H1 (cell line): Measurements from ENCODE around the gene UMAD1. TPM values are rescaled to one million over a fixed set of nuclear protein-coding genes. Genes with fewer than 3 reads are reported as not detected.

ENCODE experiments used
- CTCF ChIA-PET: fragments of 300-600 bp; sonication (Branson Sonifier 250); formaldehyde crosslinking; loops from one replicate; lab custom pipeline; 2021; ENCODE audit not compliant: partially characterized antibody; lab: Charles Lee
- POLR2A ChIA-PET: fragments of 300-600 bp; sonication (Branson Sonifier 250); formaldehyde crosslinking; loops from one replicate; lab custom pipeline; 2021; ENCODE audit warnings: inconsistent platforms; ENCODE audit not compliant: partially characterized antibody; lab: Charles Lee
- DNase-seq, 2 experiments: peaks; one replicate each; pipeline versions ENCODE4 v3.0.0 to v3.0.0-alpha.2; 2010 to 2022; ENCODE audit warnings: low spot score in 2 of 2, low read depth in 1 of 2, mixed read lengths in 1 of 2
- FAIRE-seq: peaks from 2 replicates; lab custom pipeline; 2011; peaks lifted over from hg19 to GRCh38; lab: Jason Lieb, UNC
- H2AFZ ChIP-seq: 2 replicates; pipeline ENCODE4 v1.8.1; 2012; ENCODE audit warnings: low read length, inconsistent platforms
- H2AK5ac ChIP-seq: 2 replicates; pipeline ENCODE4 v1.6.1; 2013; ENCODE audit warnings: low read depth, low read length
- H2BK120ac ChIP-seq: replicated peaks from 2 replicates; pipeline ENCODE3; 2013; ENCODE audit warnings: low read depth, low read length, inconsistent platforms
- H2BK12ac ChIP-seq: 2 replicates; pipeline ENCODE4 v1.6.1; 2013; ENCODE audit warnings: low read depth, low read length
- H2BK15ac ChIP-seq: 2 replicates; pipeline ENCODE4 v1.6.1; 2013; ENCODE audit warnings: low read length
- H2BK20ac ChIP-seq: 2 replicates; pipeline ENCODE4 v1.6.1; 2013; ENCODE audit warnings: low read length
- H2BK5ac ChIP-seq: 2 replicates; pipeline ENCODE4 v1.6.1; 2013; ENCODE audit warnings: low read depth, low read length
- H3K14ac ChIP-seq: 2 replicates; pipeline ENCODE4 v1.6.1; 2013; ENCODE audit warnings: inconsistent platforms; ENCODE audit not compliant: insufficient read length
- H3K18ac ChIP-seq: 2 replicates; pipeline ENCODE4 v1.6.1; 2013; ENCODE audit warnings: low read length; ENCODE audit errors: extremely low read depth
- H3K23ac ChIP-seq: 2 replicates; pipeline ENCODE4 v1.6.1; 2013; ENCODE audit warnings: inconsistent platforms; ENCODE audit not compliant: insufficient read length
- H3K23me2 ChIP-seq: 2 replicates; pipeline ENCODE4 v1.6.1; 2013; ENCODE audit warnings: low read depth, low read length
- H3K27ac ChIP-seq: 2 replicates; pipeline ENCODE4 v1.6.1; 2011; ENCODE audit warnings: low read depth, low read length, inconsistent platforms
- H3K27me3 ChIP-seq, 4 experiments: replicated peaks in 1 of 4; 1 replicate in 1 of 4; 2 replicates in 3 of 4; pipeline versions ENCODE4 v1.6.1 to v1.8.1; 2011 to 2013; ENCODE audit warnings: low read length in 3 of 4, mild to moderate bottlenecking in 3 of 4, inconsistent platforms in 2 of 4, mixed read lengths in 2 of 4, moderate library complexity in 1 of 4; ENCODE audit not compliant: control insufficient read depth in 3 of 4, insufficient read depth in 3 of 4; ENCODE audit errors: extremely low read depth in 1 of 4
- H3K36me3 ChIP-seq, 4 experiments: 2 replicates each; pipeline versions ENCODE4 v1.6.1 to v1.8.1; 2011 to 2013; ENCODE audit warnings: mild to moderate bottlenecking in 4 of 4, low read length in 3 of 4, moderate library complexity in 2 of 4, control low read depth in 1 of 4, inconsistent platforms in 1 of 4; ENCODE audit not compliant: insufficient read depth in 4 of 4, control insufficient read depth in 2 of 4
- H3K4ac ChIP-seq: replicated peaks from 2 replicates; pipeline ENCODE3; 2013; ENCODE audit warnings: low read length, low read depth, mixed read lengths, inconsistent platforms; ENCODE audit not compliant: insufficient read length
- H3K4me1 ChIP-seq, 4 experiments: replicated peaks in 1 of 4; 1 replicate in 1 of 4; 2 replicates in 3 of 4; pipeline versions ENCODE4 v1.6.1 to v1.8.1; 2011 to 2013; ENCODE audit warnings: low read length in 3 of 4, inconsistent platforms in 2 of 4, mixed read lengths in 1 of 4; ENCODE audit not compliant: insufficient read depth in 4 of 4, control insufficient read depth in 3 of 4
- H3K4me2 ChIP-seq, 2 experiments: 2 replicates each; pipeline versions ENCODE4 v1.6.1 to v1.8.1; 2011 to 2013; ENCODE audit warnings: low read depth in 2 of 2, low read length in 2 of 2, control low read depth in 1 of 2, inconsistent platforms in 1 of 2, mild to moderate bottlenecking in 1 of 2; ENCODE audit not compliant: insufficient read depth in 1 of 2
- H3K4me3 ChIP-seq, 4 experiments: fragments of 200-600, 300-600 bp in 1 of 4; sonication (generic), shearing (Covaris generic), sonication (Bioruptor Twin) in 1 of 4; 2 replicates each; pipeline versions ENCODE4 v1.5.1 to v1.8.1; 2011 to 2016; ENCODE audit warnings: low read length in 4 of 4, low read depth in 3 of 4, control low read depth in 2 of 4, inconsistent platforms in 2 of 4, mild to moderate bottlenecking in 2 of 4, mixed read lengths in 1 of 4, moderate library complexity in 1 of 4; ENCODE audit not compliant: insufficient read depth in 2 of 4; ENCODE audit errors: extremely low read depth in 1 of 4
- H3K56ac ChIP-seq: replicated peaks from 2 replicates; pipeline ENCODE3; 2013; ENCODE audit warnings: low read depth, mild to moderate bottlenecking, mixed read lengths, low read length, inconsistent platforms; ENCODE audit not compliant: insufficient read length
- H3K79me1 ChIP-seq: 2 replicates; pipeline ENCODE4 v1.6.1; 2013; ENCODE audit warnings: low read depth, low read length, control low read depth
- H3K79me2 ChIP-seq, 2 experiments: 2 replicates each; pipeline versions ENCODE4 v1.6.1 to v1.8.1; 2012 to 2013; ENCODE audit warnings: low read length in 2 of 2, mild to moderate bottlenecking in 2 of 2, inconsistent platforms in 1 of 2; ENCODE audit not compliant: insufficient read depth in 2 of 2, control insufficient read depth in 1 of 2
- H3K9ac ChIP-seq, 4 experiments: replicated peaks in 1 of 4; 1 replicate in 1 of 4; 2 replicates in 3 of 4; pipeline versions ENCODE4 v1.6.1 to v1.8.1; 2011 to 2013; ENCODE audit warnings: low read depth in 3 of 4, low read length in 3 of 4, control low read depth in 2 of 4, mild to moderate bottlenecking in 2 of 4, moderate library complexity in 2 of 4, inconsistent platforms in 1 of 4; ENCODE audit errors: extremely low read depth in 1 of 4
- H3K9me3 ChIP-seq, 2 experiments: 2 replicates each; pipeline versions ENCODE4 v1.6.1 to v1.8.1; 2012 to 2013; ENCODE audit warnings: mild to moderate bottlenecking in 2 of 2, moderate library complexity in 2 of 2, control low read depth in 1 of 2, inconsistent platforms in 1 of 2, low read depth in 1 of 2, low read length in 1 of 2, mixed read lengths in 1 of 2; ENCODE audit not compliant: insufficient read depth in 2 of 2
- H4K20me1 ChIP-seq, 2 experiments: replicated peaks in 1 of 2; 2 replicates each; pipeline versions ENCODE3 to v1.8.1; 2011 to 2013; ENCODE audit warnings: inconsistent platforms in 2 of 2, low read length in 2 of 2, mild to moderate bottlenecking in 1 of 2; ENCODE audit not compliant: insufficient read depth in 2 of 2, control insufficient read depth in 1 of 2
- H4K5ac ChIP-seq: 2 replicates; pipeline ENCODE4 v1.6.1; 2013; ENCODE audit warnings: low read length, low read depth, mixed read lengths, inconsistent platforms; ENCODE audit not compliant: insufficient read length
- H4K8ac ChIP-seq: 2 replicates; pipeline ENCODE4 v1.8.0; 2013; ENCODE audit warnings: mild to moderate bottlenecking, moderate library complexity, low read length, inconsistent platforms; ENCODE audit not compliant: insufficient read depth; ENCODE audit errors: extremely low read depth
- H4K91ac ChIP-seq: replicated peaks from 2 replicates; pipeline ENCODE3; 2013; ENCODE audit warnings: low read length, mixed read lengths, inconsistent platforms; ENCODE audit not compliant: insufficient read length
- ASH2L ChIP-seq: fragments of 200-600, 300-600 bp; sonication (generic); IDR thresholded peaks from one replicate; pipeline ENCODE4 v1.7.1; 2017; ENCODE audit warnings: low read length
- BRCA1 ChIP-seq: IDR thresholded peaks from 2 replicates; pipeline ENCODE4 v1.6.1; 2012; ENCODE audit warnings: low read depth, low read length, improper control_type of control experiment
- CEBPB ChIP-seq: IDR thresholded peaks from 2 replicates; pipeline ENCODE4 v1.6.1; 2012; ENCODE audit warnings: low read depth, low read length
- FOSL1 ChIP-seq: IDR thresholded peaks from 2 replicates; pipeline ENCODE4 v1.6.1; 2011; ENCODE audit warnings: mild to moderate bottlenecking, low read depth, low read length, moderate library complexity; ENCODE audit not compliant: insufficient read depth
- JUN ChIP-seq: IDR thresholded peaks from 2 replicates; pipeline ENCODE4 v1.6.1; 2011; ENCODE audit warnings: low read depth, mild to moderate bottlenecking, improper control_type of control experiment, low read length
- JUND ChIP-seq: IDR thresholded peaks from 2 replicates; pipeline ENCODE4 v1.6.1; 2011; ENCODE audit warnings: mild to moderate bottlenecking, improper control_type of control experiment, low read length
- NANOG ChIP-seq: IDR thresholded peaks from 2 replicates; pipeline ENCODE4 v1.6.1; 2011; ENCODE audit warnings: low read length, low read depth, mild to moderate bottlenecking, inconsistent platforms; ENCODE audit not compliant: insufficient read depth, poor library complexity, severe bottlenecking
- TAF1 ChIP-seq: IDR thresholded peaks from 2 replicates; pipeline ENCODE4 v1.6.1; 2011; ENCODE audit warnings: mild to moderate bottlenecking, low read depth, low read length
- WGBS, 2 experiments: shearing (Covaris generic) in 1 of 2; methylation state at CpG; one replicate each; pipeline versions ENCODE4 v1.1.6 to v1.1.7; 2013 to 2015; ENCODE audit warnings: low lambda C conversion rate in 2 of 2, mixed read lengths in 2 of 2, inconsistent platforms in 1 of 2, low coverage in 1 of 2, missing lambda C conversion rate in 1 of 2; ENCODE audit not compliant: insufficient replicate concordance in 2 of 2, insufficient coverage in 1 of 2, insufficient read length in 1 of 2; ENCODE audit errors: extremely low coverage in 1 of 2, missing lambda C conversion rate in 1 of 2; 5-methylcytosine and 5-hydroxymethylcytosine counted together
- polyA plus RNA-seq, 7 experiments: library from polyadenylated mRNA; depleted of rRNA in 3 of 7; stranded (reverse) in 5 of 7; unstranded in 2 of 7; fragments of >200 nt in 5 of 7; fragments of 200-250 nt in 2 of 7; gene quantifications; 1 replicate in 5 of 7; 2 replicates in 1 of 7; 4 replicates in 1 of 7; pipeline versions ENCODE4 v1.2.1 to v1.2.3, GENCODE V29; 2011 to 2013; ENCODE audit warnings: missing spikeins in 2 of 7, mixed read lengths in 2 of 7
- total RNA-seq: library from RNA; stranded (reverse); fragmentation: NEBNext Ultra II Directional; extraction: Animal tissue kit (Norgen Biotek cat#: 25700); gene quantifications from 2 replicates; pipeline ENCODE4 v1.2.1, GENCODE V29; 2021
- TF ChIP-seq, protein P1 (sequence below): IDR thresholded peaks from 2 replicates; pipeline ENCODE4 v1.6.1; 2011; ENCODE audit warnings: low read depth, mild to moderate bottlenecking, low read length; ENCODE audit not compliant: insufficient read depth

The UMAD1 gene
- total and polyA plus RNA-seq, 2 of the 8 experiments (the other 6 are each of a cell fraction or from before 2014, with no cell fraction given) = 10.4 to 12.3 TPM

DNA sequence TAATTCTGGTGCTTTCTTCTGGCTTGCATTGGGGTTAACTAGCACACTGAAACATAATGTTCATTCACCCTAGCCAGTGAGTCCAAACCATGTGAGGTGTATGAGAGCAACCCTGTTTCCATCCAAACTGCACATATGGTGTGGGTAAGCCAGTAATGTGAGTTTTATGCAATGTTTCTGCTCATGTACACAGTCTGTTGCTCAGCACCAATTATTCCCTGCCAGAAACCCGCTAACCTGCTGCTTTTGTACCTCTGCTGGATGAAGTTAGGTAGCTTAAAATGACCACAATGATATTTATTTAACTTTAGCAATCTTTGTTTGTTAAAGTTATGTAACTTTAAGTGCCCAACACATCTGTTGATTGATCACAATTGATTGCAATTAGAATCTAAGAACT, 171.6 kb downstream of the UMAD1 start:
- no peak overlapping the region for H2AFZ ChIP-seq
- no peak overlapping the region for H2AK5ac ChIP-seq
- no peak overlapping the region for H2BK20ac ChIP-seq
- H2BK5ac ChIP-seq = no peak overlapping the region
- H3K27me3 ChIP-seq = no peaks in the 10 kb centered on the region
- H3K23ac ChIP-seq = no peak overlapping the region
- CTCF ChIA-PET = interaction anchor here (0.6 kb wide), 2 partner anchors 26 to 403 kb away, joined by 3 to 8 read pairs; no protein-coding TSS in a partner anchor
- H3K4me1 ChIP-seq = no peaks in the 10 kb centered on the region
- no peaks in the 10 kb centered on the region for H3K79me1 ChIP-seq
- no peak overlapping the region for H2BK15ac ChIP-seq
- no peak overlapping the region for H3K4me3 ChIP-seq
- no peak overlapping the region for H4K5ac ChIP-seq
- no peak overlapping the region for H3K4ac ChIP-seq
- no peaks in the 10 kb centered on the region for H3K23me2 ChIP-seq
- no peak overlapping the region for H3K27ac ChIP-seq
- 100% methylated on average over 1 of the region's 1 CpG; no CpG with 5 or more reads in 1 of the 2 experiments for WGBS, 2 experiments
- no peak for FAIRE-seq
- no peak overlapping the region for H3K56ac ChIP-seq
- H3K79me2 ChIP-seq = no peaks in the 10 kb centered on the region
- no peak overlapping the region for H2BK12ac ChIP-seq
- H2BK120ac ChIP-seq = no peak overlapping the region
- H3K18ac ChIP-seq = no peak overlapping the region
- H3K9me3 ChIP-seq = no peaks in the 10 kb centered on the region
- no peaks in the 10 kb centered on the region for H4K20me1 ChIP-seq
- no peak overlapping the region for H4K8ac ChIP-seq
- TF ChIP-seq BRCA1 (no peak), TAF1 (no peak), JUN (no peak), FOSL1 (no peak), CEBPB (no peak), ASH2L (no peak), NANOG (no peak), JUND (no peak)
- TF ChIP-seq, protein P1, sequence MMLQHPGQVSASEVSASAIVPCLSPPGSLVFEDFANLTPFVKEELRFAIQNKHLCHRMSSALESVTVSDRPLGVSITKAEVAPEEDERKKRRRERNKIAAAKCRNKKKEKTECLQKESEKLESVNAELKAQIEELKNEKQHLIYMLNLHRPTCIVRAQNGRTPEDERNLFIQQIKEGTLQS = no peak
- H4K91ac ChIP-seq = no peak overlapping the region
- H3K14ac ChIP-seq = no peak overlapping the region
- H3K9ac ChIP-seq = no peak overlapping the region
- no peaks in the 10 kb centered on the region for H3K36me3 ChIP-seq
- POLR2A ChIA-PET = no interaction called here
- no peak for DNase-seq
- H3K4me2 ChIP-seq = no peak overlapping the region
